OCI-LY7 (cell line): ENCODE measurements around the gene TSPAN5. TPM values are rescaled to one million over a fixed set of nuclear protein-coding genes. Genes with fewer than 3 reads are reported as not detected.

Experiments used
- BruUV-seq: library from RNA; stranded (reverse); fragments of 400-500 nt; replicated peaks from 2 replicates; lab custom pipeline; 2021; lab: Mats Ljungman, UMichigan
- CTCF ChIA-PET: fragments of 300-600 bp; sonication (Branson Sonifier 250); formaldehyde crosslinking; loops from one replicate; lab custom pipeline; 2022; ENCODE audit warnings: antibody characterized with exemption; ENCODE audit not compliant: unreplicated experiment; lab: Charles Lee
- POLR2A ChIA-PET: fragments of 300-600 bp; sonication (Branson Sonifier 250); formaldehyde crosslinking; loops from one replicate; lab custom pipeline; 2022; ENCODE audit warnings: antibody characterized with exemption; lab: Charles Lee
- DNase-seq: peaks from one replicate; pipeline ENCODE4 v3.0.0-alpha.2; 2015; ENCODE audit warnings: low spot score
- H2AFZ ChIP-seq: fragments of 200-600 bp; sonication (generic), shearing (Covaris generic); 2 replicates; pipeline ENCODE4 v1.6.1; 2014; ENCODE audit warnings: mild to moderate bottlenecking, antibody characterized with exemption, low read length, moderate library complexity
- H3K27ac ChIP-seq: fragments of 200-600 bp; sonication (generic); 2 replicates; pipeline ENCODE4 v1.5.1; 2014; ENCODE audit warnings: mixed run types, low read depth, mild to moderate bottlenecking, moderate library complexity, low read length, inconsistent platforms; ENCODE audit not compliant: poor library complexity, severe bottlenecking
- H3K36me3 ChIP-seq: fragments of 200-600 bp; sonication (generic); 2 replicates; pipeline ENCODE4 v1.6.1; 2014; ENCODE audit warnings: mild to moderate bottlenecking, antibody characterized with exemption, low read length, moderate library complexity, mixed read lengths; ENCODE audit not compliant: insufficient read depth
- H3K4me1 ChIP-seq: fragments of 200-600 bp; sonication (generic); 2 replicates; pipeline ENCODE4 v1.5.1; 2014; ENCODE audit warnings: mild to moderate bottlenecking, low read length; ENCODE audit not compliant: insufficient read depth, poor library complexity, severe bottlenecking
- H3K4me2 ChIP-seq: fragments of 200-600 bp; sonication (generic); 2 replicates; pipeline ENCODE4 v1.6.1; 2014; ENCODE audit warnings: mild to moderate bottlenecking, low read length
- H3K4me3 ChIP-seq: fragments of 200-600 bp; sonication (generic); 2 replicates; pipeline ENCODE4 v1.5.1; 2014; ENCODE audit warnings: mild to moderate bottlenecking, low read depth, low read length; ENCODE audit not compliant: poor library complexity, severe bottlenecking
- H3K79me2 ChIP-seq: fragments of 200-600 bp; sonication (generic); 2 replicates; pipeline ENCODE4 v1.6.1; 2016; ENCODE audit warnings: low read depth, mild to moderate bottlenecking, low read length, moderate library complexity, mixed read lengths; ENCODE audit not compliant: insufficient read depth
- H3K9me2 ChIP-seq: fragments of 200-600 bp; sonication (generic); 2 replicates; pipeline ENCODE4 v1.6.1; 2016; ENCODE audit warnings: mild to moderate bottlenecking, low read length, mixed read lengths; ENCODE audit not compliant: insufficient read depth
- H3K9me3 ChIP-seq: fragments of 200-600 bp; sonication (generic); 2 replicates; pipeline ENCODE4 v1.6.1; 2014; ENCODE audit warnings: mild to moderate bottlenecking, mixed run types, low read length, mixed read lengths
- H4K20me1 ChIP-seq: fragments of 200-600 bp; sonication (generic); 2 replicates; pipeline ENCODE4 v1.6.1; 2014; ENCODE audit warnings: mild to moderate bottlenecking, antibody characterized with exemption, low read length, moderate library complexity, mixed read lengths; ENCODE audit not compliant: insufficient read depth
- EZH2phosphoT487 ChIP-seq: fragments of 200-600 bp; sonication (generic); IDR thresholded peaks from 2 replicates; pipeline ENCODE4 v1.6.1; 2018; ENCODE audit warnings: low read depth, borderline replicate concordance, mild to moderate bottlenecking, mixed run types, antibody characterized with exemption, low read length, moderate library complexity, mixed read lengths
- intact Hi-C: fragments of 100-400 bp; cut with micrococcal nuclease; formaldehyde crosslinking; loops from one replicate; pipeline ENCODE4 v1.10.0; 2022; ENCODE audit not compliant: unreplicated experiment
- total RNA-seq, 2 experiments: library from RNA; depleted of rRNA in 1 of 2; stranded (reverse); fragments of >200 nt in 1 of 2; shearing (Covaris generic) in 1 of 2; gene quantifications; 2 replicates each; pipeline ENCODE4 v1.2.3, GENCODE V29; 2014 to 2022
- TF ChIP-seq, protein P1 (sequence below): fragments of 200-600 bp; sonication (generic); conservative IDR thresholded peaks from 2 replicates; pipeline ENCODE4 v1.5.1; 2014; ENCODE audit warnings: mild to moderate bottlenecking, antibody characterized with exemption, low read length, moderate library complexity, mixed read lengths

TSPAN5 gene
- total RNA-seq, 2 experiments from 2014 or later: not detected

DNA sequence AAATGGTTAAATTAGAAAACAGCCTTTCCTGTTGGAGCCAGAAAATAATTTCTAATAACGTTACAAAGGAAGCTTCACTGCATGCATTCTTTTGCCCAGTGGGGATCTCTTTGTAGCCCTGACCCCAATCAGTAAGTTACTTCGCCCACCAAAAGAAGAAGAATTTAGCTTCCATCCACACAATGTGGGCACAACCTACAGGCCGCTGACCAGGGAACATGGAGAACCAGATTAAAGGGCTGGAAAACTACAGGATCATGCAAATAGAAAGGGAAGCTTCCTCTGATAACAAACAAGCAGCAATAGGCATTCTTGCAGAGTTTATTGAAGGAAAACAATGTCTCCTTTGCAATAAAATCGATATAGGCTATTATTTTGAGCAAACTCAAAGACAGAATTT, 21.3 kb upstream of the TSPAN5 start:
- CTCF ChIA-PET: no interaction called here
- H2AFZ ChIP-seq: no peak overlapping the region
- no peaks in the 10 kb centered on the region for H3K79me2 ChIP-seq
- intact Hi-C loops: no loop called here
- no peak overlapping the region for H3K4me3 ChIP-seq
- H3K36me3 ChIP-seq: no peaks in the 10 kb centered on the region
- no peak overlapping the region for H3K27ac ChIP-seq
- no peaks in the 10 kb centered on the region for H3K4me1 ChIP-seq
- no peaks in the 10 kb centered on the region for H3K9me2 ChIP-seq
- no peaks in the 10 kb centered on the region for H4K20me1 ChIP-seq
- DNase-seq: no peak
- POLR2A ChIA-PET: interaction anchor here (0.6 kb wide), 1 partner anchor 63 kb away, joined by 3 read pairs; no protein-coding TSS in a partner anchor
- no TSS peak for BruUV-seq
- H3K9me3 ChIP-seq: no peaks in the 10 kb centered on the region
- TF ChIP-seq, protein P1, sequence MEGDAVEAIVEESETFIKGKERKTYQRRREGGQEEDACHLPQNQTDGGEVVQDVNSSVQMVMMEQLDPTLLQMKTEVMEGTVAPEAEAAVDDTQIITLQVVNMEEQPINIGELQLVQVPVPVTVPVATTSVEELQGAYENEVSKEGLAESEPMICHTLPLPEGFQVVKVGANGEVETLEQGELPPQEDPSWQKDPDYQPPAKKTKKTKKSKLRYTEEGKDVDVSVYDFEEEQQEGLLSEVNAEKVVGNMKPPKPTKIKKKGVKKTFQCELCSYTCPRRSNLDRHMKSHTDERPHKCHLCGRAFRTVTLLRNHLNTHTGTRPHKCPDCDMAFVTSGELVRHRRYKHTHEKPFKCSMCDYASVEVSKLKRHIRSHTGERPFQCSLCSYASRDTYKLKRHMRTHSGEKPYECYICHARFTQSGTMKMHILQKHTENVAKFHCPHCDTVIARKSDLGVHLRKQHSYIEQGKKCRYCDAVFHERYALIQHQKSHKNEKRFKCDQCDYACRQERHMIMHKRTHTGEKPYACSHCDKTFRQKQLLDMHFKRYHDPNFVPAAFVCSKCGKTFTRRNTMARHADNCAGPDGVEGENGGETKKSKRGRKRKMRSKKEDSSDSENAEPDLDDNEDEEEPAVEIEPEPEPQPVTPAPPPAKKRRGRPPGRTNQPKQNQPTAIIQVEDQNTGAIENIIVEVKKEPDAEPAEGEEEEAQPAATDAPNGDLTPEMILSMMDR: no peak
- TF ChIP-seq EZH2phosphoT487: no peak
- no peak overlapping the region for H3K4me2 ChIP-seq

DNA sequence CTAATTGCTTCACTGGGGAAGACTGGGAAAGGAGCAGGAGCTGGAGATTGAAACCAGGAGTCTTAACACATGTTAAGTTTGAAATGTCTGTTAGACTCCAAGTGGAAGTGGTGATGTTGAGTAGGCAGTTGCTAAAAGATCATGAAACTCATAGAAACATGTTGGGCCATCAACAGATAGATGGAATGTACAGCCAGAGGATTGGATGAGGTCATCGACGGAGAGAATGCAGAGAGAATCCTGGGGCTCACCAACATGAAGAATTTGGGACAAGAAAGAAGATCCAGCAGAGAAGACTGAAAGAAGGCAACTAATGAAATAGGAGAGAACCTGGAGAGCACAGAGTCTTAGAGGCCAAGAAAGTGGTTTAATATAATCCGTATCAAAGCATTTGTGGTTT, 19.4 kb upstream of the TSPAN5 start:
- no peaks in the 10 kb centered on the region for H4K20me1 ChIP-seq
- no peaks in the 10 kb centered on the region for H3K36me3 ChIP-seq
- no peak overlapping the region for H3K4me3 ChIP-seq
- no peaks in the 10 kb centered on the region for H3K4me1 ChIP-seq
- ChIA-PET CTCF (no interaction called here), POLR2A (no interaction called here)
- no peak for DNase-seq
- no peak overlapping the region for H3K4me2 ChIP-seq
- intact Hi-C loops: no loop called here
- TF ChIP-seq EZH2phosphoT487: no peak
- TF ChIP-seq, protein P1: no peak
- no peaks in the 10 kb centered on the region for H3K9me3 ChIP-seq
- H3K27ac ChIP-seq: no peak overlapping the region
- no peak overlapping the region for H2AFZ ChIP-seq
- no TSS peak for BruUV-seq
- H3K9me2 ChIP-seq: no peaks in the 10 kb centered on the region
- no peaks in the 10 kb centered on the region for H3K79me2 ChIP-seq

DNA sequence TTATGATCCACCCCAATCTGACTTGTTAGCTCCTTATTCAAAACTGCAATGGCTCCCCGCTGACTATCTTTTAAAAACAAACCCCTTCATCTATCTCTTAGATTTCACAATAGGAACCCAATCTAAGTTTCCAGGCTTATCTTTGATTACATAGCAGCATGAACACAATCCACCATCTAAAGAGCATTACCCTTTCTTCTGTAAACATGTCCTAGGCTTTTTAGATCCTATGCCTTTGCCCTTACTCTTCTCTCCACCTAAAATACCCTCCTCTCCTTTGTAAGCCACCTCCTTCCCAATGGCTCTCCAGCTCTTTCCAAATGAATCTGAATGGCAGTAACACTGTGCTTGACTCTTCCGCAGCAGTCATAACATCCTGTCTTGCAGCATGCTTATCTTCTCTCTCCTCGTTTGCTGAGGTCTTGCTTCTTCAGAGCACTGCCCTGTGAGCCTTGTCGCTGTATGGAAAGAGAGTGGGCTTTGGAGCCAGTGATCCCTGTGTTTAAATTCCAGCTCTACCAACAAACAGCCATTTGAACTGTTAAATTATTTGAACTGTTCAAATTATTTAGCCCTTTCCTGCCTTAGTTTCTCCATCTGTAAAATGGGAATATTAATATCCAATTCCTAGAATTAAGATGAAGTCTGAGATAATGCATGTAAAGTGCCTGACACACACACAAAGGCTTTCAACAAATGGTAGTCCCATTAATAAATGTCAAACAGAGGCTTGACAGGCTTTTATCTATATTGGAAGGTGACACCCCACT, 16.2 kb upstream of the TSPAN5 start:
- no peak for DNase-seq
- H3K9me3 ChIP-seq: no peaks in the 10 kb centered on the region
- CTCF ChIA-PET: no interaction called here
- intact Hi-C loops: no loop called here
- no peak overlapping the region for H3K27ac ChIP-seq
- no peak overlapping the region for H2AFZ ChIP-seq
- H3K4me3 ChIP-seq: no peak overlapping the region
- H3K4me1 ChIP-seq: no peaks in the 10 kb centered on the region
- no peaks in the 10 kb centered on the region for H4K20me1 ChIP-seq
- no peaks in the 10 kb centered on the region for H3K79me2 ChIP-seq
- no peaks in the 10 kb centered on the region for H3K36me3 ChIP-seq
- TF ChIP-seq, protein P1: no peak
- TF ChIP-seq EZH2phosphoT487: no peak
- H3K9me2 ChIP-seq: no peaks in the 10 kb centered on the region
- no TSS peak for BruUV-seq
- POLR2A ChIA-PET: interaction anchor here (0.6 kb wide), 1 partner anchor 51 kb away, joined by 3 read pairs; no protein-coding TSS in a partner anchor
- H3K4me2 ChIP-seq: no peak overlapping the region
